SK-N-SH (cell line): Measurements from ENCODE around the gene PCED1B. TPM values are rescaled to one million over a fixed set of nuclear protein-coding genes. Genes with fewer than 3 reads are reported as not detected.

ENCODE experiments used
- CTCF ChIA-PET: fragments of 300-600, 350-600 bp; formaldehyde crosslinking; extraction: SDS; loops from one replicate; lab custom pipeline; 2021; lab: Yijun Ruan, JAX
- POLR2A ChIA-PET: fragments of 350-600 bp; sonication (Branson Sonifier 250); formaldehyde crosslinking; extraction: SDS; loops from one replicate; lab custom pipeline; 2020; ENCODE audit warnings: antibody characterized with exemption, inconsistent platforms; lab: Yijun Ruan, JAX
- DNase-seq: peaks from one replicate; pipeline ENCODE4 v3.0.0; 2012
- H2AFZ ChIP-seq: fragments of 200-600 bp; sonication (generic); 2 replicates; pipeline ENCODE4 v1.8.1; 2016; ENCODE audit warnings: antibody characterized with exemption, mild to moderate bottlenecking, low read depth
- H3F3A ChIP-seq: fragments of 200-600 bp; sonication (generic); replicated peaks from 2 replicates; pipeline ENCODE3; 2016; ENCODE audit warnings: antibody characterized with exemption, mild to moderate bottlenecking; ENCODE audit not compliant: insufficient read depth
- H3K27ac ChIP-seq, 2 experiments: fragments of 200-500 bp in 1 of 2; fragments of 200-600 bp in 1 of 2; sonication (Bioruptor generic) in 1 of 2; sonication (generic), shearing (Covaris generic) in 1 of 2; 2 replicates each; pipeline versions ENCODE4 v1.5.1 to v1.6.1; 2014 to 2016; ENCODE audit warnings: low read depth in 2 of 2, inconsistent platforms in 1 of 2, low read length in 1 of 2, mild to moderate bottlenecking in 1 of 2, mixed read lengths in 1 of 2
- H3K27me3 ChIP-seq: fragments of 200-600 bp; sonication (generic), shearing (Covaris generic); 2 replicates; pipeline ENCODE4 v1.6.1; 2016; ENCODE audit warnings: mixed run types; ENCODE audit not compliant: insufficient read depth
- H3K36me3 ChIP-seq, 2 experiments: fragments of 200-500 bp in 1 of 2; fragments of 200-600 bp in 1 of 2; sonication (Bioruptor generic) in 1 of 2; sonication (generic) in 1 of 2; replicated peaks in 1 of 2; 2 replicates each; pipeline versions ENCODE3 to v1.5.1; 2014 to 2016; ENCODE audit warnings: low read length in 1 of 2, mild to moderate bottlenecking in 1 of 2; ENCODE audit not compliant: insufficient read depth in 2 of 2, control insufficient read depth in 1 of 2
- H3K4me1 ChIP-seq, 2 experiments: fragments of 200-500 bp in 1 of 2; fragments of 200-600 bp in 1 of 2; sonication (Bioruptor generic) in 1 of 2; sonication (generic), shearing (Covaris generic) in 1 of 2; 2 replicates each; pipeline versions ENCODE4 v1.5.1 to v1.6.1; 2014 to 2016; ENCODE audit warnings: low read depth in 1 of 2, low read length in 1 of 2, mixed run types in 1 of 2; ENCODE audit not compliant: insufficient read depth in 2 of 2, control insufficient read depth in 1 of 2
- H3K4me2 ChIP-seq: fragments of 200-600 bp; sonication (generic), shearing (Covaris generic); 2 replicates; pipeline ENCODE4 v1.6.1; 2017; ENCODE audit warnings: mixed run types
- H3K4me3 ChIP-seq, 2 experiments: fragments of 200-500 bp in 1 of 2; fragments of 200-600 bp in 1 of 2; sonication (Bioruptor generic) in 1 of 2; sonication (generic), shearing (Covaris generic) in 1 of 2; 2 replicates each; pipeline versions ENCODE4 v1.5.1 to v1.8.1; 2014 to 2016; ENCODE audit warnings: low read depth in 2 of 2, inconsistent platforms in 1 of 2, low read length in 1 of 2, mild to moderate bottlenecking in 1 of 2, mixed read lengths in 1 of 2, moderate library complexity in 1 of 2
- H3K79me2 ChIP-seq: fragments of 200-600 bp; sonication (generic); 2 replicates; pipeline ENCODE4 v1.8.1; 2017; ENCODE audit warnings: mild to moderate bottlenecking; ENCODE audit not compliant: insufficient read depth
- H3K9ac ChIP-seq: fragments of 200-600 bp; sonication (generic); 2 replicates; pipeline ENCODE4 v1.6.1; 2017; ENCODE audit warnings: mixed run types
- H3K9me2 ChIP-seq: fragments of 200-600 bp; sonication (generic); 2 replicates; pipeline ENCODE4 v1.6.1; 2017; ENCODE audit warnings: mixed run types
- H3K9me3 ChIP-seq: fragments of 200-600 bp; sonication (generic); 2 replicates; pipeline ENCODE4 v1.6.1; 2017; ENCODE audit warnings: mixed run types, mild to moderate bottlenecking, moderate library complexity
- H4K20me1 ChIP-seq: fragments of 200-600 bp; sonication (generic); 2 replicates; pipeline ENCODE4 v1.6.1; 2017; ENCODE audit warnings: mild to moderate bottlenecking, mixed run types; ENCODE audit not compliant: insufficient read depth
- ELF1 ChIP-seq: IDR thresholded peaks from 2 replicates; pipeline ENCODE4 v1.4.0; 2012
- EP300 ChIP-seq, 2 experiments: IDR thresholded peaks; 2 replicates each; pipeline versions ENCODE4 v1.4.0 to v1.6.1; 2012; ENCODE audit warnings: borderline replicate concordance in 1 of 2, low read depth in 1 of 2, low read length in 1 of 2
- EZH2phosphoT487 ChIP-seq: fragments of 200-600 bp; sonication (generic); IDR thresholded peaks from 2 replicates; pipeline ENCODE4 v1.6.1; 2017; ENCODE audit warnings: low read depth, mixed run types, mild to moderate bottlenecking, antibody characterized with exemption, moderate library complexity, borderline replicate concordance
- FOSL2 ChIP-seq: IDR thresholded peaks from 2 replicates; pipeline ENCODE4 v1.4.0; 2012; ENCODE audit warnings: low read depth, mild to moderate bottlenecking, moderate library complexity, borderline replicate concordance
- FOXJ3 ChIP-seq: sonication (generic); formaldehyde crosslinking; IDR thresholded peaks from 2 replicates; pipeline ENCODE4 v1.5.1; 2020; ENCODE audit warnings: mild to moderate bottlenecking, missing genetic modification reagents
- GABPA ChIP-seq: IDR thresholded peaks from 2 replicates; pipeline ENCODE4 v1.4.0; 2012; ENCODE audit warnings: low read depth, mild to moderate bottlenecking
- GATA2 ChIP-seq: sonication (generic); formaldehyde crosslinking; IDR thresholded peaks from 2 replicates; pipeline ENCODE4 v1.5.0; 2020; ENCODE audit warnings: mild to moderate bottlenecking, missing genetic modification reagents
- NRF1 ChIP-seq: IDR thresholded peaks from 2 replicates; pipeline ENCODE4 v1.6.1; 2012; ENCODE audit warnings: low read depth, mild to moderate bottlenecking, low read length
- POLR2AphosphoS5 ChIP-seq: IDR thresholded peaks from 2 replicates; pipeline ENCODE4 v1.6.1; 2012; ENCODE audit warnings: low read depth, low read length
- RFX5 ChIP-seq: IDR thresholded peaks from 2 replicates; pipeline ENCODE4 v1.6.1; 2012; ENCODE audit warnings: mild to moderate bottlenecking, improper control_type of control experiment, low read length
- SMC3 ChIP-seq: IDR thresholded peaks from 2 replicates; pipeline ENCODE4 v1.6.1; 2012; ENCODE audit warnings: low read depth, low read length, improper control_type of control experiment
- TAF1 ChIP-seq: IDR thresholded peaks from 2 replicates; pipeline ENCODE4 v1.6.1; 2012; ENCODE audit warnings: low read depth, mild to moderate bottlenecking, low read length, moderate library complexity, borderline replicate concordance
- WGBS: methylation state at CpG from one replicate; pipeline ENCODE4 v1.1.6; 2017; ENCODE audit warnings: low lambda C conversion rate; 5-methylcytosine and 5-hydroxymethylcytosine counted together
- polyA plus RNA-seq, 3 experiments: library from polyadenylated mRNA; depleted of rRNA; stranded (reverse); fragments of >200 nt; gene quantifications; 2 replicates each; pipeline ENCODE4 v1.2.3, GENCODE V29; 2012
- TF ChIP-seq, protein P1 (sequence below): IDR thresholded peaks from 2 replicates; pipeline ENCODE4 v1.6.1; 2012; ENCODE audit warnings: mild to moderate bottlenecking, low read depth, low read length, moderate library complexity
- TF ChIP-seq, protein P2 (sequence below): IDR thresholded peaks from 2 replicates; pipeline ENCODE4 v1.4.0; 2012; ENCODE audit warnings: low read depth, borderline replicate concordance
- TF ChIP-seq, protein P3 (sequence below): fragments of 150-350 bp; IDR thresholded peaks from 2 replicates; pipeline ENCODE4 v1.6.1; 2017; ENCODE audit warnings: antibody characterized with exemption, low read length, low read depth, borderline replicate concordance

Gene PCED1B
- polyA plus RNA-seq, 1 of the 3 experiments (the other 2 are of a cell fraction), result 0.21 TPM

DNA sequence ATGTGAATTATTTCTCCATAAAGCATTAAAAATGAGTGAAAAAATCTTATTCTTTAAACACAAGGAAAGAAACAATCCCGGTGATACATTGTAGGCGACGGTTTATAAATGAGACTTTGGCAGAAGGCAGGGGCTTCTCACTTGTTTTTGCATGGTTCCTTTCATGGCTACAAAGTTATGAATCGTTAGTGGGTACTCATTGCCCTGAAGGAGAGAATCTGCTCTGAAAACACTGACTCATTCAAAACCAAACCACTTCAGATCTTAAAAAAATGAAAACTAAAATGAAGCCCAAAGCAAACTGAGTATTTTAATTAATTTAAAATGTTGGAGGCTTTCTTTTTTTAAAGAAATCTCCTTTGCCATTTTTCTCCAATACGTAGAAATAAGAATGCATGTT lies 41.7 kb downstream of the PCED1B start:
- Histone ChIP-seq H3K9me2 (no peaks in the 10 kb centered on the region), H3K4me2 (no peak overlapping the region)

DNA sequence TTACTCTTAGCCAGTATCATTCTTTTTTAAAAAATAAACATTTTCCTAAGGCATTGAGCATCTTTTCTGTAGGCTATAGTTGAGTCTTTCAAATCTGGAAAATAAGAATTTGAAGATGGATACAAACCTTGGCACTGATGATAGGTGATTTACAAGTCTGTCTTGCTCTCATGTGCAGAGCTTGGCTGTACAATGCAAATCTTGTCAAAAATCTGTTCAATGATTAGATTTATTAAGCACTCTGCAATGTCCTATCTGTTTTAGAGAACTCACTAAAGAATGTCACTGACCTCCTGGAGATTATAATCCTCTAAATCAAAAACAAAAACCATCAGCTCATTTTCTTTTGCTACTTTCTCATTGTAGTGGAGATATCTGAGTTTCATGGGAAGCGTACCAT lies 43.2 kb downstream of the PCED1B start:
- no peak overlapping the region for H3K4me3 ChIP-seq
- no peaks in the 10 kb centered on the region for H3K36me3 ChIP-seq
- H3K4me2 ChIP-seq, result no peak overlapping the region
- DNase-seq, result no peak
- H3K9me2 ChIP-seq, result no peaks in the 10 kb centered on the region
- H2AFZ ChIP-seq, result no peak overlapping the region
- POLR2A ChIA-PET, result no interaction called here
- no peak overlapping the region for H3K9ac ChIP-seq
- 18% methylated on average over 1 of the region's 1 CpG for WGBS
- H4K20me1 ChIP-seq, result no peaks in the 10 kb centered on the region
- no peaks in the 10 kb centered on the region for H3K27me3 ChIP-seq
- TF ChIP-seq, protein P1, sequence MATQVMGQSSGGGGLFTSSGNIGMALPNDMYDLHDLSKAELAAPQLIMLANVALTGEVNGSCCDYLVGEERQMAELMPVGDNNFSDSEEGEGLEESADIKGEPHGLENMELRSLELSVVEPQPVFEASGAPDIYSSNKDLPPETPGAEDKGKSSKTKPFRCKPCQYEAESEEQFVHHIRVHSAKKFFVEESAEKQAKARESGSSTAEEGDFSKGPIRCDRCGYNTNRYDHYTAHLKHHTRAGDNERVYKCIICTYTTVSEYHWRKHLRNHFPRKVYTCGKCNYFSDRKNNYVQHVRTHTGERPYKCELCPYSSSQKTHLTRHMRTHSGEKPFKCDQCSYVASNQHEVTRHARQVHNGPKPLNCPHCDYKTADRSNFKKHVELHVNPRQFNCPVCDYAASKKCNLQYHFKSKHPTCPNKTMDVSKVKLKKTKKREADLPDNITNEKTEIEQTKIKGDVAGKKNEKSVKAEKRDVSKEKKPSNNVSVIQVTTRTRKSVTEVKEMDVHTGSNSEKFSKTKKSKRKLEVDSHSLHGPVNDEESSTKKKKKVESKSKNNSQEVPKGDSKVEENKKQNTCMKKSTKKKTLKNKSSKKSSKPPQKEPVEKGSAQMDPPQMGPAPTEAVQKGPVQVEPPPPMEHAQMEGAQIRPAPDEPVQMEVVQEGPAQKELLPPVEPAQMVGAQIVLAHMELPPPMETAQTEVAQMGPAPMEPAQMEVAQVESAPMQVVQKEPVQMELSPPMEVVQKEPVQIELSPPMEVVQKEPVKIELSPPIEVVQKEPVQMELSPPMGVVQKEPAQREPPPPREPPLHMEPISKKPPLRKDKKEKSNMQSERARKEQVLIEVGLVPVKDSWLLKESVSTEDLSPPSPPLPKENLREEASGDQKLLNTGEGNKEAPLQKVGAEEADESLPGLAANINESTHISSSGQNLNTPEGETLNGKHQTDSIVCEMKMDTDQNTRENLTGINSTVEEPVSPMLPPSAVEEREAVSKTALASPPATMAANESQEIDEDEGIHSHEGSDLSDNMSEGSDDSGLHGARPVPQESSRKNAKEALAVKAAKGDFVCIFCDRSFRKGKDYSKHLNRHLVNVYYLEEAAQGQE, result no peak
- TF ChIP-seq GATA2 (CRISPR knock-in tag), result no peak
- no peak for TF ChIP-seq POLR2AphosphoS5
- no peak for TF ChIP-seq FOXJ3 (CRISPR knock-in tag)
- no peak for TF ChIP-seq SMC3
- TF ChIP-seq ELF1, result no peak
- no peak for TF ChIP-seq NRF1
- TF ChIP-seq GABPA, result no peak
- TF ChIP-seq, protein P2, sequence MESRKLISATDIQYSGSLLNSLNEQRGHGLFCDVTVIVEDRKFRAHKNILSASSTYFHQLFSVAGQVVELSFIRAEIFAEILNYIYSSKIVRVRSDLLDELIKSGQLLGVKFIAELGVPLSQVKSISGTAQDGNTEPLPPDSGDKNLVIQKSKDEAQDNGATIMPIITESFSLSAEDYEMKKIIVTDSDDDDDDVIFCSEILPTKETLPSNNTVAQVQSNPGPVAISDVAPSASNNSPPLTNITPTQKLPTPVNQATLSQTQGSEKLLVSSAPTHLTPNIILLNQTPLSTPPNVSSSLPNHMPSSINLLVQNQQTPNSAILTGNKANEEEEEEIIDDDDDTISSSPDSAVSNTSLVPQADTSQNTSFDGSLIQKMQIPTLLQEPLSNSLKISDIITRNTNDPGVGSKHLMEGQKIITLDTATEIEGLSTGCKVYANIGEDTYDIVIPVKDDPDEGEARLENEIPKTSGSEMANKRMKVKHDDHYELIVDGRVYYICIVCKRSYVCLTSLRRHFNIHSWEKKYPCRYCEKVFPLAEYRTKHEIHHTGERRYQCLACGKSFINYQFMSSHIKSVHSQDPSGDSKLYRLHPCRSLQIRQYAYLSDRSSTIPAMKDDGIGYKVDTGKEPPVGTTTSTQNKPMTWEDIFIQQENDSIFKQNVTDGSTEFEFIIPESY, result no peak
- TF ChIP-seq, protein P3, sequence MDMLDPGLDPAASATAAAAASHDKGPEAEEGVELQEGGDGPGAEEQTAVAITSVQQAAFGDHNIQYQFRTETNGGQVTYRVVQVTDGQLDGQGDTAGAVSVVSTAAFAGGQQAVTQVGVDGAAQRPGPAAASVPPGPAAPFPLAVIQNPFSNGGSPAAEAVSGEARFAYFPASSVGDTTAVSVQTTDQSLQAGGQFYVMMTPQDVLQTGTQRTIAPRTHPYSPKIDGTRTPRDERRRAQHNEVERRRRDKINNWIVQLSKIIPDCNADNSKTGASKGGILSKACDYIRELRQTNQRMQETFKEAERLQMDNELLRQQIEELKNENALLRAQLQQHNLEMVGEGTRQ, result no peak
- no peak for TF ChIP-seq TAF1
- TF ChIP-seq EZH2phosphoT487, result no peak
- H3K27ac ChIP-seq, result peak overlapping the region in 1 of 2 experiments; percentile 22; a peak in 1 of 4 replicates
- peaks cover 5% of the 10 kb centered on the region for H3F3A ChIP-seq
- CTCF ChIA-PET, result interaction anchor here (1.2 kb wide), 1 partner anchor 101 kb away, joined by 3 read pairs; no protein-coding TSS in a partner anchor
- H3K79me2 ChIP-seq, result no peaks in the 10 kb centered on the region
- H3K9me3 ChIP-seq, result no peaks in the 10 kb centered on the region
- no peaks in the 10 kb centered on the region for H3K4me1 ChIP-seq

More for the DNA sequence above, 41.7 kb downstream of the PCED1B start:
- H3F3A ChIP-seq, result peaks cover 5% of the 10 kb centered on the region
- DNase-seq, result no peak
- CTCF ChIA-PET, result no interaction called here
- H3K4me1 ChIP-seq, result no peaks in the 10 kb centered on the region
- H3K36me3 ChIP-seq, result no peaks in the 10 kb centered on the region
- no peaks in the 10 kb centered on the region for H4K20me1 ChIP-seq
- no peaks in the 10 kb centered on the region for H3K27me3 ChIP-seq
- H3K9ac ChIP-seq, result no peak overlapping the region
- no peaks in the 10 kb centered on the region for H3K9me3 ChIP-seq
- no peak overlapping the region for H2AFZ ChIP-seq
- 13% methylated on average over 5 of the region's 5 CpGs for WGBS
- H3K79me2 ChIP-seq, result no peaks in the 10 kb centered on the region
- TF ChIP-seq FOSL2, result no peak
- TF ChIP-seq EP300 (IDR thresholded peaks at IDR 0.05; ENCODE audit: borderline replicate concordance in 1 of 2, low read depth in 1 of 2, low read length in 1 of 2), result no peak
- TF ChIP-seq RFX5, result no peak
- POLR2A ChIA-PET, result no interaction called here
- peak overlapping the region in 1 of 2 experiments; percentile 27; a peak in 1 of 4 replicates for H3K27ac ChIP-seq
- no peak overlapping the region for H3K4me3 ChIP-seq
